ENCODE measurements around the gene DBH.

DBH gene

DNA sequence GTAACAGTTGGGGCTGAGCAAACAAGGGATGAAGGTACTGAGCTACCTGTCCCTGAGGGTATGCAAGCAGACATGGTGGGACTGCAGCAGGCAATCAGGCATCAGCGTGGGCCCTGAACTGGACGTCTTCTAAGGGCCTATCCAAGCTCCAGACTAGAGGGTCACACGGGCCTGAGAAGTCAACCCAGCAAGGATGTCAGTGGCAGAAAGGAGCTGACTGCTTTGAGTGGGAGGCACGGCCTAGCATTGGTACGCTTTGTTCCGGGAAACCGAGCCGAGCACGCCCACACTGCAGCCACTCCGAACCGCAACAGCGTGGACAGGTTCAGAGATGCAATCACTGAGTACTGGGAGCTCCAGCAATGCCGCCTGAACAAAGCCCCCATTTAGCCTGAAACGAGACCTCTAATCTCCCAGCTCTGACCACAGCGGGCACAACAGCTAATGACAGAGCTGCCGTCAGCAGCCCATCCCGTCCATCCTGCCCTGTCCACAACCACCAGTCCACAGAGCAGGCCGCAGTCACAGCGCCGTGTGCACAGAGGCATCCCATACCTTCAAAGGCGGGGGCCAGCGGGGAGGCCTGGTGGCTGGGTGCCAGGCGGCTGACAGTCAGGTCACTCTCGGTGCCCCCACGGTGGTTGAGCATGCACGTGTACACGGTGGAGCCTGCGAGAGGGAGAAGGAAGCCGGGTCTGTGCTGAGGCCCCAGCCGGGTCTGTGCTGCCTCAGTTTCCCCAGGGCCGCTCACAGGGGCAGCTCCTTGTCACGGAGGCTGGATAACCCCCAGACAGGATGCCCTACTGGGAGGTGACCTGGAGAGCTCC, 57.8 kb downstream of the DBH start:
- no peak for TF ChIP-seq CTCF (conservative IDR thresholded peaks at IDR 0.05; ENCODE audit: low read length)
- H3K4me3 ChIP-seq (ENCODE audit: low read length): no peak overlapping the region
- no peak for DNase-seq (ENCODE audit: low read depth)

GRCh38 chr9:133694686-133695085, 58.5 kb downstream of the DBH start:
- TF ChIP-seq CTCF (conservative IDR thresholded peaks at IDR 0.05; ENCODE audit: low read length): no peak
- DNase-seq (ENCODE audit: low read depth): no peak

DNA sequence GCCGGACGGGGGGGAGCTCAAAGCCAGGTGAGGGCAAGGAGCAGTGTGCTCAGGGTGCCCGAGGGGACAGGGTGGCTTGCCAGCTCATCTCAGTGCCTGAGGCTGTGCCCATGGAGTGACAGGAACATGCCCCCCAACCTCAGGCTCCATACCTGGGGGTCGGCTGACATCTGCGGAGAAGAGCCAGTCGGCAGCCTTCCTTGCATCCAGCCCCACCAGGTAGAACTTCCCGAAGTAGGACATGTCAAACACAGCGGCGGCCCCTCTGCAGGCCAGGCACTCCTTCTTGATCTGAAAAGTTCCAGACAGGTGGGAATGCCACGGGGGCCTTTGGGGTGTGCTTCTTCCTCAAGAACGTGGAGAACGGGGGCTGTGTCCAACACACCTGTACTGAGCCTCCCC, 59.9 kb downstream of the DBH start:
- no peak for TF ChIP-seq CTCF (conservative IDR thresholded peaks at IDR 0.05; ENCODE audit: low read length)
- DNase-seq (ENCODE audit: low read depth): no peak
- H3K4me3 ChIP-seq (ENCODE audit: low read length): no peak overlapping the region

More at GRCh38 chr9:133694686-133695085, 58.5 kb downstream of the DBH start:
- no peak overlapping the region for H3K4me3 ChIP-seq (ENCODE audit: low read length)

DNA sequence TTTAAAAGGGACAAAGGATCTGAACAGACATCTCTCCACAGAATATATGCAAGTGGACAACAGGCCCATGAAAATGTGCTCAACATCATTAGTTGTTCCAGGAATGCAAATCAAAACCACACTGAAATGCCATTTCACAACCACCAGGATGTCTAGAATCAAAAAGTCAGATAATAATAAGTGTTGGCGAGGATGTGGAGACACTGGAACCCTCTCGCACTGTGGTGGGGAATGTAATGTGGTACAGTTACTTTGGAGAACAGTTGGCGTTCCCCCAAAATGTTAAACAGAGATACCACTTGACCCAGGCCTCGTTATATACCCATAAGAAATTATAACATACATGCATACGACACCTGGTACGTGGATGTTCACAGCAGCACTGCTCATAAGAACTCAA, 63.4 kb downstream of the DBH start:
- no peak overlapping the region for H3K4me3 ChIP-seq (ENCODE audit: low read length)
- no peak for DNase-seq (ENCODE audit: low read depth)
- TF ChIP-seq CTCF (conservative IDR thresholded peaks at IDR 0.05; ENCODE audit: low read length): no peak

GRCh38 chr9:133700819-133701320, 64.7 kb downstream of the DBH start:
- H3K4me3 ChIP-seq (ENCODE audit: low read length): no peak overlapping the region
- TF ChIP-seq CTCF (conservative IDR thresholded peaks at IDR 0.05; ENCODE audit: low read length): no peak
- no peak for DNase-seq (ENCODE audit: low read depth)

GRCh38 chr9:133701321-133701980, 65.3 kb downstream of the DBH start:
- TF ChIP-seq CTCF (conservative IDR thresholded peaks at IDR 0.05; ENCODE audit: low read length): no peak
- no peak overlapping the region for H3K4me3 ChIP-seq (ENCODE audit: low read length)
- peak; percentile 26 for DNase-seq (ENCODE audit: low read depth)
